RWPE1 (cell line): ENCODE measurements around the gene SLC38A8.
A peak's percentile ranks its signal among the peaks of the same experiment; 100 is the strongest.

Source experiments
- CTCF ChIA-PET: fragments of 350-600 bp; sonication (Branson Sonifier 250); formaldehyde crosslinking; extraction: SDS; loops from one replicate; lab custom pipeline; 2021; lab: Yijun Ruan, JAX
- POLR2A ChIA-PET: fragments of 400-600 bp; formaldehyde crosslinking; extraction: SDS; loops from one replicate; lab custom pipeline; 2020; ENCODE audit warnings: antibody characterized with exemption; ENCODE audit not compliant: low non-redundant PET; lab: Yijun Ruan, JAX
- DNase-seq: peaks from one replicate; pipeline ENCODE4 v3.0.0; 2012; ENCODE audit warnings: low spot score
- H3K27ac ChIP-seq: fragments of 450-650 bp; 2 replicates; pipeline ENCODE4 v1.5.1; 2017
- TF ChIP-seq, protein P1 (sequence below): fragments of 450-650 bp; conservative IDR thresholded peaks from 2 replicates; pipeline ENCODE4 v1.5.1; 2017; ENCODE audit warnings: low read depth, mild to moderate bottlenecking

SLC38A8 gene

DNA sequence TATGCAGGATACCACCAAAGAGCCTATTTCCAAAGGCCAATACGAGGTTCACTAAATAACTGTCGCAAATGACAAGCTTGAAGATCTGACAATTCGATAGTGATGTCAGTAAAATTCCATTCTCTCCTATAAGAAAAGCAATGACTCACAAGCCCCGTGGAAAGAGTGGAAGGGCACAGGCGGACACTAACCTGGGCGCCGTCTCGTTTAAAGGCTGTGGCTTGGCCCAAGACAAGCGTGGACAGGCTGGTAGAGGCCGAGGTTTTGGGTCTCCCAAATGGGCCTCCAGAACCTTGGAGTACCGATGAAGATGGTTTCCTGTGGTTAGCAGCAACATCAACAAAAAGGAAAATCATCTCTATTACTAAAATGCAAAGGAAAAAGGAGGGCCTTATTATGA, 16.5 kb upstream of the SLC38A8 start:
- DNase-seq, result no peak
- H3K27ac ChIP-seq, result no peak overlapping the region
- ChIA-PET POLR2A (no interaction called here), CTCF (no interaction called here)
- TF ChIP-seq, protein P1, sequence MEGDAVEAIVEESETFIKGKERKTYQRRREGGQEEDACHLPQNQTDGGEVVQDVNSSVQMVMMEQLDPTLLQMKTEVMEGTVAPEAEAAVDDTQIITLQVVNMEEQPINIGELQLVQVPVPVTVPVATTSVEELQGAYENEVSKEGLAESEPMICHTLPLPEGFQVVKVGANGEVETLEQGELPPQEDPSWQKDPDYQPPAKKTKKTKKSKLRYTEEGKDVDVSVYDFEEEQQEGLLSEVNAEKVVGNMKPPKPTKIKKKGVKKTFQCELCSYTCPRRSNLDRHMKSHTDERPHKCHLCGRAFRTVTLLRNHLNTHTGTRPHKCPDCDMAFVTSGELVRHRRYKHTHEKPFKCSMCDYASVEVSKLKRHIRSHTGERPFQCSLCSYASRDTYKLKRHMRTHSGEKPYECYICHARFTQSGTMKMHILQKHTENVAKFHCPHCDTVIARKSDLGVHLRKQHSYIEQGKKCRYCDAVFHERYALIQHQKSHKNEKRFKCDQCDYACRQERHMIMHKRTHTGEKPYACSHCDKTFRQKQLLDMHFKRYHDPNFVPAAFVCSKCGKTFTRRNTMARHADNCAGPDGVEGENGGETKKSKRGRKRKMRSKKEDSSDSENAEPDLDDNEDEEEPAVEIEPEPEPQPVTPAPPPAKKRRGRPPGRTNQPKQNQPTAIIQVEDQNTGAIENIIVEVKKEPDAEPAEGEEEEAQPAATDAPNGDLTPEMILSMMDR, result no peak

GRCh38 chr16:84058664-84059063, 16.1 kb upstream of the SLC38A8 start:
- POLR2A ChIA-PET, result no interaction called here
- CTCF ChIA-PET, result no interaction called here

GRCh38 chr16:84058211-84058610, 15.6 kb upstream of the SLC38A8 start:
- ChIA-PET CTCF (interaction anchor here (1.1 kb wide), 1 partner anchor 65 kb away, joined by 3 read pairs; no protein-coding TSS in a partner anchor), POLR2A (no interaction called here)
- TF ChIP-seq, protein P1, result no peak
- no peak overlapping the region for H3K27ac ChIP-seq
- DNase-seq, result no peak

More at GRCh38 chr16:84058664-84059063, 16.1 kb upstream of the SLC38A8 start:
- H3K27ac ChIP-seq, result no peak overlapping the region
- TF ChIP-seq, protein P1, result no peak
- no peak for DNase-seq

- ChIA-PET POLR2A (no interaction called here), CTCF (interaction anchor here (0.6 to 1.1 kb wide), 3 partner anchors 64 to 130 kb away, joined by 3 read pairs; partner anchors contain the start of gene TAF1C)
- DNase-seq, result no peak
- TF ChIP-seq, protein P1, result no peak
- no peak overlapping the region for H3K27ac ChIP-seq
Observed at GRCh38 chr16:84056933-84057332, 14.3 kb upstream of the SLC38A8 start.

- ChIA-PET CTCF (interaction anchor here (1.1 kb wide), 1 partner anchor 28 kb away, joined by 4 read pairs; no protein-coding TSS in a partner anchor), POLR2A (no interaction called here)
- TF ChIP-seq, protein P1, result no peak
- peak overlapping the region; percentile 21; the same call in 1 of the 2 replicates for H3K27ac ChIP-seq
- DNase-seq, result no peak
Observed at GRCh38 chr16:84055801-84056634, 13.4 kb upstream of the SLC38A8 start.

- POLR2A ChIA-PET, result no interaction called here
- DNase-seq, result no peak
- H3K27ac ChIP-seq, result peak overlapping the region; percentile 21; the same call in 1 of the 2 replicates
- TF ChIP-seq, protein P1, result no peak
- CTCF ChIA-PET, result interaction anchor here (1.1 kb wide), 1 partner anchor 29 kb away, joined by 4 read pairs; no protein-coding TSS in a partner anchor
Observed at GRCh38 chr16:84055366-84055765, 12.8 kb upstream of the SLC38A8 start.
